Measurements from ENCODE around the gene ARHGAP25. TPM values are rescaled to one million over a fixed set of nuclear protein-coding genes. Genes with fewer than 3 reads are reported as not detected.

Gene ARHGAP25
- total and polyA plus RNA-seq, 10 of the 15 experiments (the other 5 are each of a cell fraction or from before 2014, with no cell fraction given) = 0.15 to 1.0 (median 0.46) TPM

- ChIA-PET CTCF (interaction anchor here (0.6 to 1.1 kb wide), 3 partner anchors 9 to 125 kb away, joined by 3 read pairs; no protein-coding TSS in a partner anchor), POLR2A (no interaction called here), SMC1A (ENCODE audit: uncharacterized antibody, unreplicated experiment) (interaction anchor here (1.1 to 1.2 kb wide), 2 partner anchors 12 to 20 kb away, joined by 3 read pairs; no protein-coding TSS in a partner anchor), RAD21 (ENCODE audit: unreplicated experiment) (no interaction called here)
- no peaks in the 10 kb centered on the region for H3K4me1 ChIP-seq (ENCODE audit: control insufficient read depth, insufficient read depth, low read length)
- peaks cover under 1 to 1% of the 10 kb centered on the region in 2 experiments; a peak in 3 of 4 replicates for H3K27me3 ChIP-seq (replicated peaks in 1 of 2; ENCODE audit: control insufficient read depth in 2 of 2, insufficient read depth in 2 of 2, low read length in 1 of 2)
- no peak overlapping the region for H2AFZ ChIP-seq (ENCODE audit: control insufficient read depth, low read depth, low read length)
- H3K9ac ChIP-seq (ENCODE audit: control insufficient read depth, insufficient read depth, low read length) = no peak overlapping the region
- in situ Hi-C loops (cut with MboI) = no loop called here
- ATAC-seq (no peak), FAIRE-seq (no peak), DNase-seq (ENCODE audit: low read depth, low spot score) (peak; percentile 11)
- WGBS (ENCODE audit: insufficient coverage, insufficient replicate concordance, low lambda C conversion rate, missing lambda C conversion rate) = 8% methylated on average over 4 of the region's 4 CpGs
- H3K36me3 ChIP-seq (ENCODE audit: control insufficient read depth in 2 of 2, insufficient read depth in 2 of 2, low read length in 1 of 2) = no peaks in the 10 kb centered on the region
- no peak overlapping the region for H3K4me3 ChIP-seq
- H3K9me3 ChIP-seq (replicated peaks; ENCODE audit: control insufficient read depth, insufficient read depth, low read length) = no peaks in the 10 kb centered on the region
- H3K27ac ChIP-seq (ENCODE audit: control insufficient read depth, insufficient read depth) = no peak overlapping the region
- no peaks in the 10 kb centered on the region for H3K79me2 ChIP-seq (ENCODE audit: control insufficient read depth, insufficient read depth, low read length)
- intact Hi-C loops (cut with micrococcal nuclease; ENCODE audit: unreplicated experiment) = no loop called here
- H4K20me1 ChIP-seq (ENCODE audit: control insufficient read depth, insufficient read depth) = no peaks in the 10 kb centered on the region
- no TSS peak for BruUV-seq (replicated peaks)
- H3K4me2 ChIP-seq (ENCODE audit: control insufficient read depth, insufficient read depth) = no peak overlapping the region
- TF ChIP-seq ZNF592 (IDR thresholded peaks at IDR 0.05) = no peak
- peak; percentile 39; the same call in 1 of the 2 replicates for TF ChIP-seq RUNX3 (IDR thresholded peaks at IDR 0.05; ENCODE audit: low read length)
Measured at GRCh38 chr2:68857855-68858456, 123.3 kb downstream of the ARHGAP25 start.

All from GM12878 (cell line).